GM18907 (cell line): Measurements from ENCODE around the gene VTI1B.
"Not testable (repeated sequence)": the region's sequence is repeated elsewhere in the genome, so short reads cannot be mapped to it uniquely, and the experiment has no call there.

Experiments used
- ATAC-seq: cut with Tn5 transposase; IDR thresholded peaks from one replicate; pipeline ENCODE4 v1.9.1; 2021; ENCODE audit warnings: mild to moderate bottlenecking, moderate library complexity; ENCODE audit not compliant: unreplicated experiment

Gene VTI1B

DNA sequence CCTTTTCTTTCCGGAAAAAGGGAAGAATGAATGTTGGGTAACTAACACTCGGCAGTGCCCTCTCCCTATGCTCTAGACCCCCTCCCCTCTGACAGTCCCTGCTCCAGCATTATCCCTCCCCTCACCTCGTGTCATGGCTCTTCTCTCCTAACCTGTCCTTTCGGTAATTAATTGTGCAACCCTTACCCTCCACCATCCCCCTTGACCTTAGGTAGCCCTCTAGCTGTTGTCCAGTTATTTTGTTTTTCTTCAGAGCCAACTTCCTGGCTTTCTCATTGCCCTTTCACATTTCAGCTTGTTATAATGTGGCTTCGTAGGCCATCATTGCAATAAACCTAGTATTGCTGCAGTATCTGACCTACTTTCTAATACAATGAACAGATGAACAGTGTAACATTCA, 43.5 kb downstream of the VTI1B start:
- no peak for ATAC-seq

DNA sequence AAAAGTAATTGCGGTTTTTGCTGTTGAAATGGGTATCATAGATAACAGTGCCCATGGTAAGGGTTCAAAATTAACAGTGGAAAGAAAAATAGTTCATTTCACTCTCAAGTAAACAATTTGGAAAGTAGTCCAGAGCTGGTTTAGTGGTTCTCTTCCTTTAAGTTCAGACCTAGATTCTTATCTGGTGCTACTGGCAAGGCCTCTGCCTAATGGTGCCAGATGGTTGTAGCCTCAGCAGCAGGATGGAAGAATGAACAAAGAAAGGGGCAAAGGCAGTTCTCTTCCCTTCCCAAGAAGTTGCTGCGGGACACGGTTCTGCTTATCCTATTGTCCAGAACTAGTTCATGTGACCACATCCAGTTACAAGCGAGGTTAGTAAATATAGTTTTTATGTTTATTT, 44.2 kb downstream of the VTI1B start:
- ATAC-seq, result no peak

DNA sequence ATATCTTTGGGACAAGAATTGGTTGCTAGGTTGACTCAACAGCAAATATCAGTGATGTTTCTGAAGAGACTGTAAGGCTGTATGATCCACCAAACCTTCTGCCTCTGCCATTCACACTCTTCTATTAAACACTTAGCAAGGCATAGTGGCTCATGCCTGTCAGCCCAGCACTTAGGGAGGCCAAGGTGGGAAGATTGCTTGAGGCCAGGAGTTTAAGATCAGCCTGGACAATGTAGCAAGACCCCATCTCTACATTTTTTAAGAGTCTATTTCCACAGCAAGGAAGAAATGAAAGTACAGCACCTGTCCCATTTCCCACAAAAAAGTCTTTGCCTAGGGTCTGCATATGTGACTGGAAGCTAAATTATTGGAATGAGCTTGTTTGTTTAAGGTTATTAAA, 46.9 kb downstream of the VTI1B start:
- no peak for ATAC-seq

DNA sequence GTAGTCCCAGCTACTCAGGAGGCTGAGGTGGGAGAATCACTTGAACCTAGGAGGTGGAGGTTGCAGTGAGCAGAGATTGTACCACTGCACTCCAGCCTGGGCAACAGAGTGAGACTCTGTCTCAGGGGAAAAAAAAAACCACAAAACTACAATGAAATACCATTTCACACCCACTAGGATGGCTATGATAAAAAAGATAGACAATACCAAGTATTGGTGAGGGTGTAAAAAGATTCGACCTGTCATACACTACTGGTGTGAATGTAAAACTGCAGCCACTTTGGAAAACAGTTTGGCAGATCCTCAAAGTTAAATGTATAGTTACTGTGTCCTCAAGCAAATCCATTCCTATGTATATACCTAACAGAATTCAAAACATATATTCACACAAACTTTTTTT, 48.3 kb downstream of the VTI1B start:
- ATAC-seq, result not testable (repeated sequence)

DNA sequence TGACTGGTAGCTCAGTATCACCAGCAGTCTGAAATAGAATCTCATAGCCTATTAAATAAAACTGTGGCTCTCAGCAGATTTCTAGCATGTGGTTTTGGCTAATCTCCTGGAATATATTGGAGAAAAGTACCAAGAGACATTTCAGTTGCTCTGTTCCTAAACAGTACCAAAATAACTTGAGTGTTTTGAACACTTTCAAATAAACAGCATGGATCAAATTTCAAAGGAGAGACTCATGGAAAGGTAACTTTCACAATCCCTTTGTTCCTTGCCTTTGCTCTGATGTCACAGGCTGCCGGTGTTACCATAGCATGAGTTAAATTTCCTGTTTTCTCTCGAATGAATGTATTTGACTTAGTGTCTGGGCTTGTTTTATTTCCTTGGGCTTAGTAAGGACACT, 51.3 kb downstream of the VTI1B start:
- no peak for ATAC-seq

DNA sequence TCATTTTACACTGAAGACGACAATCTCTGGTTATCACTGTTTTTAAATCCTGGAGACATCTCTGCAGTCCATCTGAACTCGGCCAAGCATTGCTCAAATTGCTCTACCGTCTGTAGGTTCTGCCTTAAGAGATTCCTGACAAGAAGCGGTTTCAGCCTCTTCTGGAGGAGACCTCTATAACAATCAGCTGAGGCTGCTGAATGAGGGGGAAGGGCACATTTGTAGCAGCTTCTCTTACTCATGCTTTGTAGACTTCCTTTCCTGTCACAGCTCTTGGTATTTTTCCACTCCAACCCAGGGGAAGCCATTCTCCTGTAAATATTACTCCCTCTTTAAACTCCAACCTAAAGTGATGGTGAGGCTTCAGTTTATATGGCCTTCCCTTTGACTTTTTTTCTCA, 51.8 kb downstream of the VTI1B start:
- no peak for ATAC-seq

DNA sequence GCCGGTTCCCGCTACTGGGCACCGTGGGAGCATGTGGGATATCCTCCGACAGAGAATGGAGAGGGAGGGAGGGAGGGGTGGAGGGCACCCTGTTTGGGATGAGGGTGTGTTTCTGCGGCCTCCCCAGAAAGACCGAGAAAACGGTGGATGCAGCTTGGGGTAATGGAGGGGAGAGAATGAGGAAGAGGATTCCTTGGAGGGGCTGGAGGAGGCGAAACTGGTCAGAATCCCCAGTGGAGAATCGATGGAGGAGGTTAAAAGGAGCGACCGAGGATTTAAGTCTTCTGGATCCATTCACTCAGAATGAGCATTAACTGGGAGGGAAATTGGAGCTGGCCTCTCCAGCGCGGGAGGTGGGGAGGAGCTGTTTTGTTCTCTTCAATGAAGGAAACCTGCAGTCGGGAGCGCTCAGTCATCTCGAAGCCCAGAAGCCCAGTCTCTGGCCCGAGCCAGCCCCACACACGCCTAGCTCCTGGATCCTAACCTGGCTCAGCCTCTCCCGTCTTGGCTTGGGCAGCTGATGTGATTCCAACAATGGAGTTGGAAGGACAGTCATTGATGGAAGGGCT, 54.1 kb downstream of the VTI1B start:
- ATAC-seq, result no peak

DNA sequence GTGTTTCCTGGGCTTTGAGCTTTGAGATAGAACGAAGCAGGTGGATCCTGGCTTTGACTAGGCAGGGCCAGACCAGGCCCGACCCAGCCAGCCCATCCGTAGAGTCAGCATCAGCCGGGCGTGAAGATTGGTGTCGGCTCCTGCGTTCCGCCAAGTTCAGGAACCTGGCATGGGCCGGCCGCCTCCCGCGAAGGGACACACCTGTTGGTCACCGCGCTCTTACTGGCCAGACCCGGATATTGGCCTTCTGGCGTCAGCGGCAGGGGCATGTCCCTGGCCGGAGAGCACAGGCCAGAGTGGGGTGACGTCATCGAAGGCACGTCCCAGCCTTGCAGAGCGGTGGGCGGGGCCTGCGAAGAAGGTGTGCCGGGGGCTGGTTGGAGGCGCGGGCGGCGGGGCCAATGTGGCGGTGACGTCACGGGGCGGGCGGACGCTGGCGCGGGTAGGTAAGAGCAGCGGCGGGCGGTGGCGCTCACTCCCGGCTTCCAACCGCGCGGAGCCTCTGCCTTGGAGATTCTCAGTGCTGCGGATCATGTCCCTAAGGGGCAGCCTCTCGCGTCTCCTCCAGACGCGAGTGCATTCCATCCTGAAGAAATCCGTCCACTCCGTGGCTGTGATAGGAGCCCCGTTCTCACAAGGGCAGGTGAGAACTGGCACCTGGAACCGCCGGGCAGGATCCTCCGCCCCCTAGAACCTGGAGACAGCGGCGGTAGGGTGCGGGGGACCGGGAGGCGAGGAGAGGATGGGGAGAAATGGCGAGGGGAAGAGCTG, 54.8 kb downstream of the VTI1B start, which contains the start of gene ARG2:
Gene ARG2 (plus strand): TSS at position 475 of the 771 bp plus-strand sequence. CDS start 58 bp downstream, at position 533.
- ATAC-seq, result peak; percentile 92

DNA sequence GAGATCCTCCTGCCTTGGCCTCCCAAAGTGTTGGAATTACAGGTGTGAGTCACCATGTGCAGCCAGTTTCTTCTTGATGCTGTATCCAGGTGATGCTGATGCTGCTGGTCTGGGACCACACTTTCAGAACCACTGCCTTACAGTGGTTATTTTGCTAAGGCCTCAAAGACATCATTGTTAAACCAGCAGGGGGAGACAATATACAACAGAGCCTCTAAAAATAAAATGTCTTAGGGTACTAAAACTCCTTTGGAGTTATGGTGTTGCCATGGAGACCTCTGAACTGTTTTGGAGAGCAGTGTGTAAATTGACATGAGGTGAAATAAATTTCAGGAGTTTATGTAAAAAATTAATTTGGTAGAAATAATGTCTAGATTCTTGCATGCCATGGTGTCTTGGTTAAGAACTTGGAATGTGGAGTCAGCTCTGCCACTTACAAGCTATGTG, 55.8 kb downstream of the VTI1B start:
- ATAC-seq, result no peak

DNA sequence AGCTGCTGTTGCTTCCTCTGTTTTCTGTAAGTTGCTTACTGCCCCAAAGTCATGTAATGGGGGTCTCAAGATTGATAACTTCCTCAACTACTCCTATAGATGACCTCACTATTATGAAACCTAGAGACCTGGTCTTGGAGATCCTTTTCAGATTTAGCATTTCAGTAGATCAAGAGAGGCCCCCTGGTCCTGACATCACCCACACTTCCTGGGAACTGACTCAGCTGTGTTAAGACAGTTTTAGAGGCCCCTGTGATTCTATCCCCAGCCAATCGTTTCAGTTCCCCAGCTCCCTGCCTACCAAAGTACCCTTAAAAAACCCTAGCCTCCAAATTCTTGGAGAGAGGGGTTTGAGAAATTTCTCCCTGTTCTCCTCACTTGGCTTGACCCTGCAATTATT, 63.9 kb downstream of the VTI1B start:
- ATAC-seq, result no peak

DNA sequence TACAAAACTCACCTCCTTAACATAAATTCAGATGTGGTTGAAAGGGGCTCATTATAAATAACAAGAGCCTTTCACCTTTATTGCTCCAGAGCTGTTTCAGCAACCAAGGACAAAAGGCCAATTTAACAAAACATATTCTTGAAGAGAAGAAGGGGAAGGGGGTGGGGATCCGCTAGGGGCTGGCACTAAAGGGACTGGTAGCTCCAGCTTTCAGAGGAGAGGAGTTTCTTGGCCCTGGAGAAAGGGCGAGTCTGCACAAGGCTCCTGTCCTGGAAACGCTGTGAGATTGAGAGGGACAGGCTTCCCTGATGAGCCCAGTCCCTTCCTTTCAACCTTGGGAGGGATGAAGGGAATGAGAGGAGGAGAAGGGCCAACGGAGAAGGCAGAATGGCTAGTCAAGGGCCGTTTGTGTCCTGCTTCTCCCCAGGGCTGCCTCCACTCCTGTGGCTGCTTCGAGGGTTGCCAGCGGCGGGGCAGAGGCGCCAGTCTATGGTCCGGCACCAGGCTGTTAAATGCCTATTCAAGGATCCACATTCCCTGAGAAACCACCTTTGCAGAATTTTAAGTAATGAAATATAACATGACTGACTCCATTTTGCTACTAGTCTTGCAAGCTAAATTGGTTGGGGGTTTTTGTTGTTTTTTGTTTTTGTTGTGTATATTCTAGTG, 64.7 kb downstream of the VTI1B start:
- ATAC-seq, result no peak

DNA sequence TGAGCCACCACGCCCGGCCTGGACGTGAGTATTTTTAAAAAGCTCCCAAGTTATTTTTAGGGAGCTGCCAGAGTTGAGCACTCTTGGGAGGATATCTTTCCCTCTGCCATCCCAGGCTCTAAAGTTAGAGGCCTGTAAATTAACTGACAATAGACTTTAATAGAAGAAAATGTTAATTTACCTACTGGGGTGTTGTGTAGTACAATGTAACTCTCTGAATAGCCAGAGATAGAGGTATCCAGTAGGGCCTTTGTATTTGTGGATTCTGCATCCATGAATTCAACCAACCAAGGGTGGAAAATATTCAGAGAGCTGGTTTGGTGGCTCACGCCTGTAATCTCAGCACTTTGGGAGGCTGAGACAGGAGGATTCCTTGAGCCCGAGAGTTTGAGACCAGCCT, 66.8 kb downstream of the VTI1B start:
- ATAC-seq, result no peak

DNA sequence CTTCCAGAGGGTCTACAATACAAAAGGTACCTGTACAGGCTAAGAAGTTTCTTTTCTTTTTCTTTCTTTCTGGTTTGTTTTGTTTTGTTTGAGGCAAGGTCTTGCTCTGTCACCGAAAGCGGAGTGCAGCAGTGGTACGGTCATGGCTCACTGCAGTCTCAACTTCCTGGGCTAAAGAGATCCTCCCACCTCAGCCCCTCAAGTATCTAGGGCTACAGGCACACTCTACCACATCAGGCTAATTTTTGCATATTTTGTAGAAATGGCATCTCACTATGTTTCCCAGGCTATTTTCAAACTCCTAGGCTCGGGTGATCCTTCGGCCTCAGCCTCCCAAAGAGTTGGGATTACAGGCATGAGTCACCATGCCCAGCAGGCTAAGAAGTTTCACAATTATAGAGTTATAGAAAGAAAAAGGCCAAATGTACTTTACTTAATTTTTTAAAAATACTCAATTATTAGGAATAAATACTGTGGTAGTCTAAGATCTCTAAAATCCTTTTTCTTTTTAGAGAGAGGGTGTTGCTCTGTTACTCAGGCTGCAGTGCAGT, 71.4 kb downstream of the VTI1B start:
- peak; percentile 63 for ATAC-seq

DNA sequence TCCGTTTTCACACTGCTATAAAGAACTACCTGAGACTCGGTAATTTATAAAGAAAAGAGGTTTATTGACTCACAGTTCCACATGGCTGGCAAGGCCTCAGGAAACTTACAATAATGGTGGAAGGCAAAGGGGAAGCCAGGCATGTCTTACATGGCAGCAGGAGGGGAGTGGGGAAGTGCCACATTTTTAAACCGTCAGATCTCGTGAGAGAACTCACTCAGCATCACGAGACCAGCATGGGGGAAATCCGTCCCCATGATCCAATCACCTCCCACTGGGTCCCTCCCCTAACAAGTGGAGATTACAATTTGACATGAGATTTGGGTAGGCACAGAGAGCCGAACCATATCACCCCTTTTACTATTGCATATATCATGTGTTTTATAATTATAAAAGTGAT, 72.4 kb downstream of the VTI1B start:
- no peak for ATAC-seq

DNA sequence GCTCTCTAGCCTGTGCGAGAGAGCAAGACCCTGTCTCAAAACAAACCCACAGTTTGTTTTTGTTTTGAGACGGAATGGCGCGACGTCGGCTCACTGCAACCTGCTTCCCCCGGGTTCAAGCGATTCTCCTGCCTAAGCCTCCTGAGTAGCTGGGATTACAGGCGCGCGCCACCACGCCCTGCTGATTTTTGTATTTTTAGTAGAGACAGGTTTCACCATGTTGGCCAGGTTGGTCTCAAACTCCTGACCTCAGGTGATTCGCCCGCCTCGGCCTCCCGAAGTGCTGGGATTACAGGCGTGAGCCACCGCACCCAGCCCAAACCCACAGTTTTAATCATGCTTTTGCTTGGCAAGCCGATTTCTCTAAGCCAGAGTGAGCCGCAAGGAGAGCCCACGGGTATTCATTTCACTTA, 73.9 kb downstream of the VTI1B start:
- ATAC-seq, result peak; percentile 2

DNA sequence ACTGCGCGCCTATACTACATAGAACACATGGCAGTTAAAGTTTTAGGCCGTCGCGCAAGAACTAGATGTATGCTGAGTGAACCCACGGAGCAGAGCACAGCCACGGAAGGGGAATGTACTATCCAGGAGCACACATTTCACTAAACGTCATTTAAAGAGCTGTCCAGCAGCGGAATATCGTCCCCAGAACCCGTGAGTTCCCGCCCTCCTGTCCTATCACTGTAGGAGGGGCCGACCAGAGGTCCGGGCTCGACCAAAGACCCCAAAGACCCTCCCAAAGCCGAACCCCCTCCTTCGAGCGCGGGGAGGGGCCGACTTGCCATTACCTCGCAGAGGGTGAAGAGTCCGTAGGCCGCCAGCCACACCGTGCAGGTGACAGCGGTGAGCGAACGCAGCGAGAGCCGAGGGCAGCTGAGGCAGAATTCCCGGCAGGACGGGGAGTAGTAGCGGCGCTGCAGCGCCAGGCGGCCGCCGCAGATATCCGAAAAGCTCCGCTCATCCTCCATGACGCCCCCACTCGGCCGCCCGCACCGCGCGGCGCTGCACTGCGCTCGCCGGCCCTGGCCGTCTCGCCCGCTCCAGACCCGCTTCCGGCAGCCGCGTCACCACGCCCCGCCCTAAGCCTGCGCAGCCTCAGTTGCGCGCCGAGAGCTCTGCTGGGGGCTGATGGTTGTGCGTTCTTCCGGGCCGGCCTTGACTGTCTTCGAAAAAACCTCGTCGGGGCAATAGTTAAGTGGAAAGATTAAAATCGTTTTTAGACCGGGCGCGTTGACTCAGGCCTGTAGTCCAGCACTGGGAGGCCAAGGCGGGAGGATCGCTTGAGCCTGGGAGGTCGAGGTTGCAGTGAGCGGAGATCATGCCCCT, 74.5 kb downstream of the VTI1B start, which contains the start of gene PIGH:
Gene PIGH (minus strand): TSS at position 571 of the 864 bp plus-strand sequence. CDS start 65 bp downstream, at position 506.
- ATAC-seq, result peak; percentile 91
